Osteoblast (primary cell): ENCODE measurements around the gene NAA11. TPM values are rescaled to one million over a fixed set of nuclear protein-coding genes. Genes with fewer than 3 reads are reported as not detected.

Experiments
- DNase-seq: peaks from one replicate; pipeline ENCODE4 v3.0.0; 2011; ENCODE audit warnings: low spot score, mixed read lengths; ENCODE audit not compliant: insufficient read length; ENCODE audit errors: missing footprints
- H2AFZ ChIP-seq: 2 replicates; pipeline ENCODE4 v1.6.0; 2011; ENCODE audit warnings: mild to moderate bottlenecking, low read length
- H3K27ac ChIP-seq: 2 replicates; pipeline ENCODE4 v1.5.1; 2011; ENCODE audit warnings: mild to moderate bottlenecking, low read depth, low read length, moderate library complexity
- H3K27me3 ChIP-seq: 2 replicates; pipeline ENCODE4 v1.6.0; 2012; ENCODE audit warnings: mild to moderate bottlenecking, control low read depth, inconsistent platforms, low read length, moderate library complexity; ENCODE audit not compliant: insufficient read depth
- H3K36me3 ChIP-seq: 2 replicates; pipeline ENCODE4 v1.5.1; 2011; ENCODE audit warnings: mild to moderate bottlenecking, low read length, control low read depth, moderate library complexity; ENCODE audit not compliant: insufficient read depth
- H3K4me1 ChIP-seq: 2 replicates; pipeline ENCODE4 v1.5.1; 2011; ENCODE audit warnings: mild to moderate bottlenecking, low read length, control low read depth, moderate library complexity; ENCODE audit not compliant: insufficient read depth
- H3K4me2 ChIP-seq: 2 replicates; pipeline ENCODE4 v1.6.0; 2011; ENCODE audit warnings: mild to moderate bottlenecking, low read length; ENCODE audit not compliant: insufficient read depth
- H3K4me3 ChIP-seq: fragments of 200-600 bp; sonication (generic); 3 replicates; pipeline ENCODE4 v1.5.1; 2012; ENCODE audit warnings: mild to moderate bottlenecking, low read length, inconsistent platforms; ENCODE audit not compliant: insufficient read depth
- H3K79me2 ChIP-seq: 2 replicates; pipeline ENCODE4 v1.6.0; 2012; ENCODE audit warnings: mild to moderate bottlenecking, low read length, control low read depth, inconsistent platforms; ENCODE audit not compliant: insufficient read depth
- H3K9me3 ChIP-seq: 2 replicates; pipeline ENCODE4 v1.5.1; 2011; ENCODE audit warnings: low read depth, low read length, control low read depth
- H4K20me1 ChIP-seq: 2 replicates; pipeline ENCODE4 v1.6.0; 2012; ENCODE audit warnings: mild to moderate bottlenecking, low read length, control low read depth; ENCODE audit not compliant: insufficient read depth
- total RNA-seq: library from RNA; depleted of rRNA; stranded (reverse); fragments of >200 nt; gene quantifications from 2 replicates; pipeline ENCODE4 v1.2.3, GENCODE V29; 2012
- TF ChIP-seq, protein P1 (sequence below): IDR thresholded peaks from 2 replicates; pipeline ENCODE4 v1.5.1; 2011; ENCODE audit warnings: mild to moderate bottlenecking, low read depth, low read length, moderate library complexity; ENCODE audit errors: extremely low read depth

NAA11 gene
- total RNA-seq, 1 donor, result not detected

DNA sequence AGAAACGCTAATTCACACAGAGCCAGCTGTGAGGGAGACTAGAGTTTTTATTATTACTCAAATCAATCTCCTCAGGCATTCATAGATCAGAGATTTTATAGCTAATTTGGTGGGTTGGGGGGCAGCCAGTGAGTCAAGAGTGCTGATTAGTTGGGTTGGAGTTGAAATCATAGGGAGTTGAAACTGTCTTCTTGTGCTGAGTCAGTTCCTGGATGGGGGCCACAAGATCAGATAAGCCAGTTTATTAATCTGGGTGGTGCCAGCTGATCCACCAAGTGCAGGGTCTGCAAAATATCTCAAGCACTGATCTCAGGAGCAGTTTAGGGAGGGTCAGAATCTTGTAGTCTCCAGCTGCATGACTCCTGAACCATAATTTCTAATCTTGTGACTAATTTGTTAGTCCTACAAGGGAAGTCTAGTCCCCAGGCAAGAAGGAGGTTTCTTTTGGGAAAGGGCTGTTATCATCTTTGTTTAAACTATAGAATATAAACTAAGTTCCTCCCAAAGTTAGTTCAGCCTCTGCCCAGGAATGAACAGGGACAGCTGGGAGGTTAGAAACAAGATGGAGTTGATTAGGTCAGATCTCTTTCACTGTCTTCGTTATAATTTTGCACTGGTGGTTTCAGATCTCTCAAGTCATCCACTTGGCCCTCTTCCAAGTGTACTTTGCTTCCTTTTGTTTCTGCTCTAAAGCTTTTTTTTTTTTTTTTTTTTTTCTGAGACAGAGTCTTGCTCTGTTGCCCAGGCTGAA lies 5.4 kb upstream of the NAA11 start:
- Histone ChIP-seq H3K9me3 (no peaks in the 10 kb centered on the region), H3K4me3 (no peak overlapping the region), H3K4me1 (no peaks in the 10 kb centered on the region), H3K27me3 (no peaks in the 10 kb centered on the region), H3K4me2 (no peak overlapping the region), H2AFZ (no peak overlapping the region), H4K20me1 (no peaks in the 10 kb centered on the region), H3K27ac (no peak overlapping the region), H3K36me3 (no peaks in the 10 kb centered on the region), H3K79me2 (no peaks in the 10 kb centered on the region)
- TF ChIP-seq, protein P1, sequence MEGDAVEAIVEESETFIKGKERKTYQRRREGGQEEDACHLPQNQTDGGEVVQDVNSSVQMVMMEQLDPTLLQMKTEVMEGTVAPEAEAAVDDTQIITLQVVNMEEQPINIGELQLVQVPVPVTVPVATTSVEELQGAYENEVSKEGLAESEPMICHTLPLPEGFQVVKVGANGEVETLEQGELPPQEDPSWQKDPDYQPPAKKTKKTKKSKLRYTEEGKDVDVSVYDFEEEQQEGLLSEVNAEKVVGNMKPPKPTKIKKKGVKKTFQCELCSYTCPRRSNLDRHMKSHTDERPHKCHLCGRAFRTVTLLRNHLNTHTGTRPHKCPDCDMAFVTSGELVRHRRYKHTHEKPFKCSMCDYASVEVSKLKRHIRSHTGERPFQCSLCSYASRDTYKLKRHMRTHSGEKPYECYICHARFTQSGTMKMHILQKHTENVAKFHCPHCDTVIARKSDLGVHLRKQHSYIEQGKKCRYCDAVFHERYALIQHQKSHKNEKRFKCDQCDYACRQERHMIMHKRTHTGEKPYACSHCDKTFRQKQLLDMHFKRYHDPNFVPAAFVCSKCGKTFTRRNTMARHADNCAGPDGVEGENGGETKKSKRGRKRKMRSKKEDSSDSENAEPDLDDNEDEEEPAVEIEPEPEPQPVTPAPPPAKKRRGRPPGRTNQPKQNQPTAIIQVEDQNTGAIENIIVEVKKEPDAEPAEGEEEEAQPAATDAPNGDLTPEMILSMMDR, result no peak
- no peak for DNase-seq

DNA sequence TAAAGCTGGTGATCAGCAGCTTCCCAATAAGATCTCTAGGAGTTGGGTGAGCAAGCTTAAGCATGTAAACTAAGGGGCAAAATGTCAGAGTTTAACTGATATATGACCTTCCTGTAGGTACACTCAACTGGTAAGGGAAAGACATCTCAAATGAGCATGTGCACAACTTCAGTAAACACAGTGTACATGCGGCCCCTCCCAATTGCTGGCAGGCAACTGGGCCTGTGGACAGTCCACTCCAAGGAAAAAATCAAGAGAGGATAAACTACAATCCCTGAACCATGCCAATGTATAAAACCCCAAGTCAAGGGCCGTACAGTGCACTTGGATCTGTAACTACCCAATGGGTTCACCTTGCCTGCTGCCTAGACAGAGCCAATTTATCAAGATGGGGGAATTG lies 4.9 kb upstream of the NAA11 start:
- Histone ChIP-seq H2AFZ (no peak overlapping the region), H4K20me1 (no peaks in the 10 kb centered on the region), H3K27me3 (no peaks in the 10 kb centered on the region), H3K27ac (no peak overlapping the region), H3K4me2 (no peak overlapping the region), H3K9me3 (no peaks in the 10 kb centered on the region), H3K79me2 (no peaks in the 10 kb centered on the region), H3K4me3 (no peak overlapping the region), H3K4me1 (no peaks in the 10 kb centered on the region), H3K36me3 (no peaks in the 10 kb centered on the region)
- DNase-seq, result no peak
- TF ChIP-seq, protein P1, result no peak

DNA sequence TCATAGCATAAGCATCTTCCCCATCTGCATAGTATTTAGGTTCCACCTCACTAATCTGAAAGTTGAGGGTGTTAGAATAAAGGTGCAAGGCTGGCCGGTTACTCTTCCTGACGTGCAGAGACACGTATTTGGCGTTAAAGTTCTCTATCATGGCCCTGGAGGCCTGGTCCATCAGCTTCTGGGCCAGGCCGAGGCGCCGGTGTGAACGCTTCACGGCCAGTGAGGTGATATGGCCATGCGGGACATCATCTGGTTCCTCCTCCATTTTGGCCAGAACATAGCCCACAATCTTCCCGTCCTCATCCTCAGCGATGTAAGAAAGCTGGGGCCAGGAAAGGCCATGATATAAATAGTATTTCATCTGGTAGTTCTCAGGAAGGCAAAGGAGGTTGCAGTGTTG lies 425 bp downstream of the NAA11 start:
- Histone ChIP-seq H2AFZ (no peak overlapping the region), H3K4me2 (no peak overlapping the region), H3K27ac (no peak overlapping the region), H3K27me3 (no peaks in the 10 kb centered on the region), H3K9me3 (no peaks in the 10 kb centered on the region), H3K4me3 (no peak overlapping the region), H3K36me3 (no peaks in the 10 kb centered on the region), H3K4me1 (no peaks in the 10 kb centered on the region), H4K20me1 (no peaks in the 10 kb centered on the region), H3K79me2 (no peaks in the 10 kb centered on the region)
- TF ChIP-seq, protein P1, result no peak
- DNase-seq, result no peak

DNA sequence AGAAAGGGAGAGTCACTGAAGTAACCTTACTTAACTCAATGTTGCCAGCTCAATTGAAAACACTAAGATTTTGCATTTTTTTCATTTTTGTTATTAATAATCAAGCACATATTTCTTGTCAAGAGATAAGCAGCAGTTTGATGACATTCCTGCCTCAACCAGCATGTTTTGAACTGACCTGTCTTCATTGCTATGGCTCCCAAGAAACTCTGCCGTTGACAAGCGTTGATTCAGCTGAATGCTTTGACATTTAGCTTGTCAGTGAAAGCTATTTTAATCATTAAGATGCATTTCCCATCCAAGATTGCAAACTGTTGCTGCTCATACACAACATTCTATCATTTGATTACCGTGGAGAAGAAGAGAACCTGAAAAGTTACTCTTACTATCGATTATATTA lies 5.9 kb downstream of the NAA11 start:
- H3K36me3 ChIP-seq, result no peaks in the 10 kb centered on the region
- no peaks in the 10 kb centered on the region for H3K9me3 ChIP-seq
- H3K79me2 ChIP-seq, result no peaks in the 10 kb centered on the region
- H3K4me2 ChIP-seq, result no peak overlapping the region
- H2AFZ ChIP-seq, result no peak overlapping the region
- TF ChIP-seq, protein P1, result no peak
- H4K20me1 ChIP-seq, result no peaks in the 10 kb centered on the region
- H3K27ac ChIP-seq, result no peak overlapping the region
- H3K27me3 ChIP-seq, result no peaks in the 10 kb centered on the region
- no peaks in the 10 kb centered on the region for H3K4me1 ChIP-seq
- DNase-seq, result no peak
- no peak overlapping the region for H3K4me3 ChIP-seq
